Activated CD8-positive, alpha-beta memory T cell treated with anti-CD3 and anti-CD28 coated beads, Interleukin-2, amount 50 U/mL, for 24 hours (primary cell): Measurements from ENCODE around the gene MAGI3.
"Not testable (repeated sequence)": the region's sequence is repeated elsewhere in the genome, so short reads cannot be mapped to it uniquely, and the experiment has no call there.

Source experiments
- DNase-seq: peaks from one replicate; pipeline ENCODE4 v3.0.0-alpha.2; 2020; ENCODE audit errors: extremely low read depth

The MAGI3 gene

DNA sequence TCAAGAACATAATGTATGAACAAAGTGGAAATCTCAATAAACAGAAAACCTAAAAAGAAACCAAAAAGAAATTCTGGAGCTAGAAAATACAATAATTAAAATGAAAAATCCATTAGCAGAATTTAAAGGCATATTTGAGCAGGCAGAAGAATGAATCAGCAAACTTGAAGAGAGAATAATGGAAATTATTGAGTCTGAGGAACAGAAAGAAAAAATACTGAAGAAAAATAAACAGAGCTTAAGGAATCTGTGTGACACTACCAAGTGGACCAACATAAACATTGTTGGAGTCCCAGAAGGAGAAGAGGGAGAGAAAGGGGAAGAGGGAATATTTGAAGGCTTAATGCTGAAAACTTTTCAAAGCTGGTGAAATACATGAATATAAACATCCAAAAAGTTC, 54.5 kb downstream of the MAGI3 start:
- DNase-seq = no peak

DNA sequence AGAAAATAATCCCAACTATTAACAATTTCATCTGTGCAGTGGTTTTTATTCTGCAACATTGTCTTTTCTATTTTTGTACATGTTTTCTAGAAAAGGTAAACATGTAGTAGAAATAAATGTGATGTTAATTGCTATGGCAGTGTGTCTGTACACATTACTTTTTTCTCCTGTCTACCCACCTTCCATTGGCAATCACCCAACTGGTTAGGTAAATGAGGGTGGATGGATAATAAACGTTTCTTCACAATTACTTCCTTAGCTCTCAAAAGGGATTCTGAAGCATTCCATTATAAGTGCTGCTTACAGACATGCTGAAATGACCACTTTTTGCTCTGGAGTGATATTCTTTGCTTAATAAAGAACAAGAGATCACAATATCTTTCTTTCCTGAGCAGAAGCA, 61.4 kb downstream of the MAGI3 start:
- no peak for DNase-seq

DNA sequence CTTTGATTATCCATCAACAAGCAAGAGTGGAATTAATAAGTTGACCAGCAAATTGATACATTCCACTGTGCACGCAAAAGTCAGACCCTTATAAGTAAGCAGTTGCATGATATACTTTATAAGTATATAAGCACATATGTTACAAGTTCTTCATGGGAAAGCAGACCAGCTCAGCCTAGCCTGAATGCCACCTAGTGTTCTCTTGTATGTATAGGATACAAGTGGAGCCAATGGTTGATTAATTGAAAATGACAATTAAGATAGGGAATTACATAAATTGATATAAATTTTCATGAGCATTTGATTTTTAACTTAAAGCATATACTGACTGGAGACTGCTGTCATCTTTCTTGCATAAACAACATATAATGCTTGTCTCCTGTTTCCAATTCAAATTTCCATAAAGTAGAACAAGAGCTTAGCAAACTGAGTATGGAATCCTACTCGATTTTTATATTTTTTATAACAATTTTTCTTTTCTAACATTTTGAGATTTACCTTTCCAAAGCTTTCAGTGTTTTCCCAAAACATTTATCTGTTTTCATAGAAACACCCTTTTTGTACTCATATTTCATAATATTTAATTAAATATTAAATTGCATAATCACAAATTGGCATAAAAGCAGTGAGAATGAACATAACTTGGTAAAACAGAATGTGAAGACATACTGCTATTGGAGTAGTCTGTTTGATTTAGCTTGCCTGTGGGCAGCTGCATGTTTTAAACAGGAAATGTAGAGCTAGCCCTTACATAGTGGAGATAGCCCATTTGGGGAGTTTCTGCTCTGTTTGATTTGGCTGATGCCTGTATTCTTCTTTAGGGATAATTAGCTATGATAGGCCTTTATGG, 62.8 kb downstream of the MAGI3 start:
- DNase-seq = no peak

DNA sequence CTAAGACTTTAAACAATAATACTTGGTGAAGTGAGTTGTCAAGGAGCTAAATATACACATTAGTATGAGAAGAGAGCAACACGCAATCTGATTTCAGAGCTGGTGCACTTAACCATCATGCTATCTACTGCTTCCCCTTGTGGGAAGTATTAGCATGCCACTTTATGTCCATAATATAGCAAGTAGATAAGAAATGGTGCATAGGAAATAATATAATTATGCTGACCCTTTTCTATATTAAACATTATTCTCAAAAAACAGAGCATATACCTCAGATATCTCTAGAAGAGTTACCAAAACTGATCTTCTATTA, 63.4 kb downstream of the MAGI3 start:
- DNase-seq = no peak

DNA sequence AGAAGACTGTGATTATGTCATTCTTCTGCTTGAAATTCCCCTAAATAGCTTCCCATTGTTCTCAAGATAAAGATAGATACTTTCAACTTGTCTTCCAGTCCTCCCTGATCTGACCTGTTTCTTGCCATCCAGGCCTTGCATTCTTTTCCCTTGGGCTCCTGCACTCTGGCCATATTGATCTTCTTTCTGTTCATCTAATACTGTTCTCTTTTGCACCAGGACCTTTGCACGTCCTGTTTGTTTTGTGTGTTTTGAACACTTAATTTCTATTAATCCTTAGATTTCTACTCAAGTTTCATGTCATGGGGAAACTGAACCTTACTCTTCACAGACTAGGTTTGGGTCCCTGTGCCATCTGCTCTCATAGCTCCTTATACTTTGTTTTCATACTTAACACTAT, 65.1 kb downstream of the MAGI3 start:
- no peak for DNase-seq

DNA sequence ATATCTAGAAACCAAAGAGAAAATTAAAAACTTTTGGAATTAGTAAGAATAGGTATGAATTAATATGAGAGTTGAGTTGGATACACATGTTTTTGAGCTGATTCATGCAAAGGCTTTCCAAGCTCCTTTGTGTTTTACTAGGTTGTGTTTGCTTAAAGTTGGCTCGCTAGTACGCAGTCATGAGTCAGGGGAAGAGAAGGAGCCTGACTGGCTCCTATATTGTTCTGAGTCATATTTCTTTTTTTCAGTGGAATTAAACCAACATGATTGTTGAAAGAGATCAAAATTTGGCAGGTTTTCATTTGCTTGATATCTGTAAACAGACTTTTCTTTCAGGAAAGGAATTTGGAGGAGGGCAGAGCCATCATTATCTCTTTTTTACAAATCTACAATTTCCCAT, 66.7 kb downstream of the MAGI3 start:
- no peak for DNase-seq

DNA sequence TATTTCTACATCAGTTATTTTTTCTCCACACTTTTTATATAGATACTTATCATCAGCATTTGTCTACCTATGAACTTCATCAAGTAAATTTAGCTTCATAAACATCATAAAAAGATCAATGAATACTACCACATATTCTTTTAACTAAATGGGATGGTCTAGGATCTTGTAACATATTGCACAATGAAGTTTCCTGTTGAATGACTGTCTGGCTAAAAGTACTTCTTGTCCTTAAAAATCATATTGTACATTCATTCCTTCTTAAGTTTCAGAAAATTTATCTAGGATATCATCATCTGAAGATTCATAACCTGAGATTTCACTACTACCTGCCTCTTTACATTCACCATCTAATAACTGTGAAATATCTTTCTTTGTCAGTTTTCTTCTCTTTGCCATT, 69.0 kb downstream of the MAGI3 start:
- no peak for DNase-seq

DNA sequence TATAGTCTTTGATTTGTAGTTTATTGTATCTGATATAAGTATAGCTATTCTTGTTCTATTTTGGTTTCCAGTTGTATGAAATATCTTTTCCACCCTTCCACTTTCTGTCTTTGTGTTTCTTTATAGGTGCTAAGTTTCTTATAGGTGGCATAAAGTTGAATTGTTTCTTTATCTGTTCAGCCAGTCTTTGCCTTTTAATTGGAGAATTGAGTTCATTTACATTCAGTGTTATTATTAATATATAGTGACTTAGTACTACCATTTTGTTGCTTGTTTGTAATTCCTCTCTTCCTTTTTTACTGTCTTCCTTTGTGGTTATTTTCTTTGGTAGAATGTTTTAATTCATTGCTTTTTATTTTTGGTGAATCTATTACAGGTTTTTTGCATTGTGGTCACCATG, 77.7 kb downstream of the MAGI3 start:
- no peak for DNase-seq

DNA sequence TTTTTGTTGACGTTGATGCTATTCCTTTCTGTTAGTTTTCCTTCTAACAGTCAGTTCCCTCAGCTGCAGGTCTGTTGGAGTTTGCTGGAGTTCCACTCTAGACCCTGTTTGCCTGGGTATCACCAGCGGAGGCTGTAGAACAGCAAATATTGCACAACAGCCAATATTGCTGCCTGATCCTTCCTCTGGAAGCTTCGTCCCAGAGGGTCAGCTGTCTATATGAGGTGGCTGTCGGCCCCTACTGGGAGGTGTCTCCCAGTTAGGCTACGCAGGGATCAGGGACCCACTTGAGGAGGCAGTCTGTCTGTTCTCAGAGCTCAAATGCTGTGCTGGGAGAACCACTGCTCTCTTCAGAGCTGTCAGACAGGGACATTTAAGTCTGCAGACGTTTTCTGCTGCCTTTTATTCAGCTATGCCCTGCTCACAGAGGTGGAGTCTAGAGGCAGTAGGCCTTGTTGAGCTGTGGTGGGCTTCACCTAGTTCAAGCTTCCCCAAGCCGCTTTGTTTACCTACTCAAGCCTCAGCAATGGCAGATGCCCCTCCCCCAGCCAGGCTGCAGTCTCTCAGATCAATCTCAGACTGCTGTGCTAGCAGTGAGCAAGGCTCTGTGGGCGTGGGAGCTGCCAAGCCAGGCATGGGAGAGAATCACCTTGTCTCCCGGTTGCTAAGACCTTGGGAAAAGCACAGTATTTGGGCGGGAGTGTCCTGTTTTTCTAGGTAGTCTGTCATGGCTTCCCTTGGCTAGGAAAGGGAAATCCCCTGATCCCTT, 88.3 kb downstream of the MAGI3 start:
- DNase-seq = not testable (repeated sequence)

DNA sequence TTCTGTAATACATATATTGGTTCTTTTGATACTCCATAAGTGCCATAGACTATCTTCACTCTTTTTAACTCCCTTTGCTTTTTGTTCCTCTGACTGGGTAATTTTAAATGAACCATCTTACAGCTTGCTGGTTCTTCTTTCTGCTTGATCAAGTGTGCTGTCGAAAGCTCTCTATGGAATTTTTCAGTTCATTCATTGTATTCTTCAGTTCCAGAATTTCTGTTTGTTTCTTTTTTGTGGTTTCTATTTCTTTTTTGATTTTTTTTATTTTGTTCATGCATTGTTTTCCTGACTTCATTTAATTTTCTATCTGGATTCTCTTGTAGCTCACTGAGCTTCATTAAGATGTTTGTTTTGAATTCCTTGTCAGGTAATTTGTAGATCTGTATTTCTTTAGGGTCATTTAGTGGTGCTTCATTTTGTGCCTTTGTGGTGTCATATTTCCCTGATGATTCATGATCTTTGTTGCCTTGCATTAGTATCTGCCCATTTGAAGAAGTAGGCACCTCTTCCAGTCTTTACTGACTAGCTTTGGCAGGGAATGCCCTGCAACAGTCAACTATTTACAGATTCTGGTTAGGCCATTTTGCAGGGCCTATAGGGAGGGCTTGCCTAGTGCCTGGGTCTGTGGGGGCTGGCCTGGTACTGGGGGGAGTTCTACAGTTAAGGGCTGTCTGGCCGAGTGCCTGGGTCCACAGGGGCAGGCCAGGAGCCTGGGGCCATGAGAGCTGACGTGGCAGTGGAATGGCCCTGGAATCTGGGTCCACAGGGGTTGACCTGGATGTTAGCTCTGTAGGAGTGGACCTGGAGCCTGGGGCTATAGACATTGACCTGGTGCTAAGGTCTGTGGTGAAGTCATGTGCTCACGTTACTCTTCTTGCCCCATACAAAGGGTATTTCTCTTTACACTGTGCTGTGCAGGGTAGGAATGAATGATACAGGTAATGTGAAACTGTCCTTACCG, 89.7 kb downstream of the MAGI3 start:
- no peak for DNase-seq

DNA sequence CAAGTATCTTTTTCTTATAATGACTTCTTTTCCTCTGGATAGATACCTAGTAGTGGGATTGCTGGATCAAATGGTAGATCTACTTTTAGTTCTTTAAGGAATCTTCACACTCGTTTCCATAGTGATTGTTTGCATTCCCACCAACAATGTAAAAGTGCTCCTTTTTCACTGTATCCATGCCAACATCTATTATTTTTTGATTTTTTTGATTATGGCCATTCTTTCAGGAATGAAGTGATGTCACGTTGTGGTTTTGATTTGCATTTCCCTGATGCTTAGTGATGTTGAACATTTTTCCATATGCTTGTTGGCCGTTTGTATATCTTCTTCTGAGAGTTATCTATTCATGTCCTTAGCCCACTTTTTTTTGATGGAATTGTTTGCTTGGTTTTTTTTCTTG, 94.8 kb downstream of the MAGI3 start:
- DNase-seq = not testable (repeated sequence)

DNA sequence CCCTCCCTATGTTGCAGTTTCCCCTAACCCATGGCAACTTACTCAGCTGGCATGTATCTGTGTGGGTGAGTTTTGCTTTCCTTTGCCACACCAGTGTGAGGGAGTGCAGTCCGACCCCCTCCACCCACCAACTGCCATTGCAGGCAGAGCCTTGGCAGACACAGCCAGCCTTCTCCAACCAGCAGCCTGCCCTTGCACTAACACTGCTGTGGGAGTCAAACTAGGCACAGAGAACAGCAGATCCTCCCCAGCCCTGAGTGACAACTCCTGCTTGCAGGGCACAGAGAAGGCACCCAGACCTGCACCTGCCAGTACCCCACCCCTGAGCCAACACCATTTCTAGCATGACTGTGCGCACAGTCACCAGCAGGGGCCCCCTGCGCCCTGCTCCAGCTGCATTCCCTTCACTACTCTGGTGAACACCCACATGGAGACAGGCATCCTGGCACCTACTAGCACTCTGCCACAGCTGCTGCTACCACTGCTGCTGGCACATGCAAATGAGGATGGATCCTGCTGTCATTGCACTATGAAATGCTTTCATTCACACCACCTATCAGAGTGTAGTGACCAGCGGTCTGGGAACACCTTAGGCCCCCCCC, 98.4 kb downstream of the MAGI3 start:
- DNase-seq = no peak

DNA sequence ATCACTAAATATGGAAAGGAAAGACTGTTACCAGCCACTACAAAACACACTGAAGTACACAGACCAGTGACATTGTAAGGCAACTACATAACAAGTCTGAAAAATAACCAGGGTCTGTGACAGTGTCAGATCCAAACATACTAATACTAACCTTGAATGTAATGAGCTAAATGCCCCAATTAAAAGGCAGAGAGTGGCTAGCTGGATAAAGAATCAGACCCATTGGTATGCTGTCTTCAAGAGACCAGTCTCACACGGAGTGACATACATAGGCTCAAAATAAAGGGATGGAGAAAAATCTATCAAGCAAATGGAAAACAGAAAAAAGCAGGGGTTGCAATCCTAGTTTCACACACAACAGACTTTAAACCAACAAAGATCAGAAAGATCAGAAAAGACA, 100.1 kb downstream of the MAGI3 start:
- DNase-seq = no peak

DNA sequence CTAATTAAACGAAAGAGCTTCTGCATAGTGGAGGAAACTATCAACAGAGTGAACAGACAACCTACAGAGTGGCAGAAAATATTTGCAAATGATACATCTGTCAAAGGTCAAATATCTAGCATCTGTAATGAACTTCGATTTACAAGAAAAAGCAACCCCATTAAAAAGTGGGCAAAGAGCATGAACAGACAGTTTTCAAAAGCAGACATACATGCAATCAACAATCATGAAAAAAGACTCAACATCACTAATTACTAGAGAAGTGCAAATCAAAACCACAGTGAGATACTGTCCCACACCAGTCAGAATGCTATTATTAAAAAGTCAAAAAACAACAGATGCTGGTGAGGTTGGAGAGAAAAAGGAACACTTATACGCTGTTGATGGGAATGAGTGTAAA, 103.2 kb downstream of the MAGI3 start:
- DNase-seq = no peak

DNA sequence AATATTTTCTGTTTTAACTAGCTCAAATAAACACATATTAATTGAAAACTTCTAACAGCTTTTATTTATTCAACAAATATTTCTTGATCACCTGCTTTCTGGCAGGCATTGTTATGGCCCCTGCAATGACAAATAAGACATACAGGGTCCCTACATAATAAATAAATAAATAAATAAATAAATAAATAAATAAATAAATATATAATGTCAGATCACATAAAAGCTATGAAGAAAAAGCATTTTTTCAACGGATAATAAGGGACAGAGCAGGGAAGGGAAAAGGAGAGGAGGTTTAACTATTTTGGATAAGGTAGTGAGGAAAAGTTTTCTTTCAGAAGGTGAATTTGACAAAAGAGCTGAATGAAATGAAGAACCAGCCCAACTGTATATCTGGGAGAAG, 115.0 kb downstream of the MAGI3 start:
- no peak for DNase-seq

DNA sequence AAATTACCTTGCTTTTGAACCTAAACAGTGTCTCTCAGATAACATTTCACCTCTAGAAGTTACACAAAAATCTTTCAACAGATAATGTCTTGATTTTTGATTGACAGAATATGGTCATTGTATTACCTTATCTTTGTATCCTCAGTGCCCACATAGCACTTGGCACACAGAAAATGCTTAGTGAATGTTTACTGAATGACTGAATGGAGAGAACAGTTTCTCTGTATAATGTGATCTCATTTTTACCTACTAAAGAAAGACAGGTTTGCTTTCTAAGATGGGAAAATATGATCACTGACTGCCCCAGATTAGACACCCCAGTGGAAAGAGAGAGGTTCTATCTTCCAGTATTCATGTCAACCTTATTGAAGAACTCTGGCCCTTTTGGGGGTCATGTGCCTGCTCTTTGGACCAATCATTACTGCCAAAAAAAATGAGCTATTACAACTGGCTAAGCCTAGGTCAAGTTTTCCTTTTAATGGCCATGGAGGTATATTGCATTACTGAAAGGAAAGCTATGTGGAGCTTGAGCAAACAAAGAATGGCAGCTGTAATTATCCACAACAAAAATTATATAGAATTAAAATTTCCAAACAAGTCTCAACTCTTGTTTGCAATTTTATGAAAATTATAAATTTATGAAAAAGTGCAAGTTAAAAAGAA, 117.4 kb downstream of the MAGI3 start:
- no peak for DNase-seq

DNA sequence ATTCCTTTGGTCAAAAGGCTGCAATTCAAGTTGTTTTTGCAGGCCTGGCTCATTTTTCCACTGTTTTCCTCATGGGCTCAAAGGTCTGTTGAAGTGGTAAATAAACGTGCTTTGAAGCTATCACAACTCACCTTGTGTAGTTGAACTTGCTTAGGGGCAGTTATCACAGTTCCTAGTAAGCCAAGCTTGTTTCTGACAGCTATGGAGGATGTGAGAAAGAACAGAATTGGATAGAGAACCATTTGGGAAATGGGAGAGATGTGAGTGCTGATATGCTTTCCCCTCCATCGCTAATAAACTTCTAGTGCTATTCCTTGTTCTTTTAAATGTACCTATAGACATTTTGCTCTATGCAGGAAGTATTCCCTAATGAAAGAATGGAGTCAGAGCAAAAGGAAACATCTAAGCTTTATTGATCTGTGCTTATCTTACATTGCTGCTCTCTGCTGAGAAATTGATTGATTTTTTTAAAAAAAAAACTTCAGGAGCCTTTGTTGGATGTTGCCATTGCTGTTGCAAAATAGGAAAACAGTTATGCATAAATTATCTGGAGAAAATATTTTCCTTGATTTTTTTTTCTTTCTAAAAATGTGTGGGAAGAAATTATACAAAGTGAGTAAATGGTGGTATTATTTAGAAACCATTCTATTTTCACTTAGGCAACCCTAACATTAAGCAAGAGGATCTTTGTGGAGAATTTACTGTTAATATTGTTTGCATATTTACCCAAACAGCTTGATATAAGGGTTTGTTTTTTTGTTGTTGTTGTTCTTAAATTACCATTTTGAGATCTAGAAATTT, 118.2 kb downstream of the MAGI3 start:
- DNase-seq = no peak

DNA sequence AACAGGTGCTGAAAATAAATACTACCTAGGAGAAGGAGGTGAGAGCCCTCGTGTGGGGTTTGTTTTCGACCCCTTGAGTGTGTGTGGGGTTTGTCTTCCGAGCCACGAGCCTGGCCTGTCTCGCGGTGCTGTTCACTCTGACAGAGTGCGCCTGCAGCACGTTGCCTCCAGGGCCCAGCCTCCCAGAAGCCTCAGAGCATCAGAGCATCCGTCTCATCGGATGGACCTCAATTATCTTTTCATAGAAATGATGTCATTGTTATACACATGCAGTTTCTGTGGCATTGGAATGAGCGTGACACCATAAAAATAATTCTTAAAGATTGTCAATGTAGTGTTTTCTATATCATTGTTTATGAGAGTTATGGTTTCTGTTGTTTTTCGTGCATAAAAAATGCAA, 119.5 kb downstream of the MAGI3 start:
- DNase-seq = not testable (repeated sequence)

DNA sequence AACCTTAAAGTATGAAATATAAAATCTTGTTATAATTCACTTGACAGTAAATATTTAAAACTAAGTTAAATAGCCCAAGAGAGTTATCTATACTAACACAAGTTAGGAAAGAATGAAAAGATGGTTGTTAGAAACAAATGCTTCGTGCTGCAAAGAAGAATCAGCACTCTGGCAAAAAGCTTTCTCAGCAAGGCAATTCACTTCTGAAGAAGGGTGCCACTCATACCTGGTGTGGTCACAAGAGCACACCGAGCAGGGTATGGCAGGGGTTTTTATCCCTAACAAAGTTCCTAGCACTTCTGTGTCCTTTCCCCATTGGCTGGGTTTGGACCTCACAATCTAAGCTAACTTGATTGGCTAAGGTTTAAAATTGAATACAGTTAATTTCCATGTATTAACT, 121.0 kb downstream of the MAGI3 start:
- DNase-seq = no peak

DNA sequence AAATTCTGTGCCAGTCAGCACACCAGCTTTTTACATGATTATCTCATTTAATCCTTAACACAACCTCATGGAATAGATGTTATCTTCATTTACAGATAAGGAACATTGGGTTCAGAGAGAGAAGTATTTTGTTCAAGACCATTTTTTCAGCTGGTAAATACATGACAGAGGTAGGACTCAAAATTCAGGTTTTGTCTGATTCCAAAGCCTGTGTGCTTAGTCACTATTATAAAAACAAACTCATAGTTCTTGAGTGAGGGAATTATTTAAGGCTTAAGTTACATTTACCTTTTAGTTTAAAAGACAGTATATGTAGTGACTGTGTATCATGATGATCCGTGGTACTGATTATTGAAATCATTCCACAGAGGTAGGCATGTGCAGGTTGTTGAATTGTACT, 125.2 kb downstream of the MAGI3 start:
- DNase-seq = no peak

DNA sequence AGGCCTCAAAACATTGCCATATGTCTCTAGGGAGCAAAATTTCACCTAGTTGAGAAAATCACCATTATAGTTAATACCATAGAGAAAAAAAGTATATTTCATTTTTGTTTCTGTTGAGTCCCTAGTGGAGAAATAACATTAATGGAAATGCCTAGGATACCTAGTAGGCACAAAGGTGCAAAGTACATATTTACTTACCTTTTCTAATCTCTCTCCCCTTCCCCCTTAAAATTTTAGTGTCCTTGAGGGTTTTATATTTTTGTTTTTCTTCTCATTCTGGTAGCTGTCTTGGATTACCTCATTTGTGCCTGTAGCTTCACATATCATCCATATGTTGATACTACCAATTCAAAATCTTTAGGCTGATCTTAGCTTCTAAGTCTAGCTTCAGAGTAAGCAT, 127.0 kb downstream of the MAGI3 start:
- DNase-seq = no peak
